ENCODE measurements around the gene KLHL29. TPM values are rescaled to one million over a fixed set of nuclear protein-coding genes. Genes with fewer than 3 reads are reported as not detected.

The KLHL29 gene
- total and polyA plus RNA-seq, 2 donors (not counting 3 experiments of a cell fraction or from before 2014, with no cell fraction given): 4.6 to 12.7 TPM

- no TSS peak for BruUV-seq (replicated peaks)
- dilution Hi-C loops (cut with MboI; ENCODE audit: extremely low pct_ligation_motif_present, low sequenced_read_pairs): no loop called here
- H2AFZ ChIP-seq (ENCODE audit: low read depth, low read length): no peak overlapping the region
- DNase-seq (ENCODE audit: low read depth, low spot score) (no peak), FAIRE-seq (no peak)
- H3K79me2 ChIP-seq (ENCODE audit: control insufficient read depth, insufficient read depth, low read length): no peaks in the 10 kb centered on the region
- no peaks in the 10 kb centered on the region for H3K9me1 ChIP-seq (replicated peaks; ENCODE audit: control insufficient read depth, extremely low read depth, insufficient read depth, low read length)
- no peak overlapping the region for H3K9ac ChIP-seq (replicated peaks; ENCODE audit: extremely low read depth, insufficient read depth, low read length)
- H3K9me3 ChIP-seq (replicated peaks; ENCODE audit: control insufficient read depth, insufficient read depth, low read length): no peaks in the 10 kb centered on the region
- POLR2A ChIA-PET: no interaction called here
- H3K27me3 ChIP-seq (ENCODE audit: control insufficient read depth in 2 of 2, insufficient read depth in 2 of 2, low read length in 2 of 2): no peaks in the 10 kb centered on the region
- no peaks in the 10 kb centered on the region for H3K4me1 ChIP-seq (ENCODE audit: control insufficient read depth, extremely low read depth, insufficient read depth, low read length)
- no peak for TF ChIP-seq MYC (IDR thresholded peaks at IDR 0.05; ENCODE audit: low read depth, low read length)
- TF ChIP-seq POLR2A (IDR thresholded peaks at IDR 0.05; ENCODE audit: low read depth, low read length): no peak
- no peak for TF ChIP-seq FOS (IDR thresholded peaks at IDR 0.05; ENCODE audit: borderline replicate concordance, insufficient read depth, low read length)
- no peak for TF ChIP-seq POLR2AphosphoS5 (IDR thresholded peaks at IDR 0.05; ENCODE audit: insufficient read depth, low read depth, low read length)
- no peak for TF ChIP-seq JUN (IDR thresholded peaks at IDR 0.05; ENCODE audit: borderline replicate concordance, insufficient read depth, insufficient read length, low read depth)
- TF ChIP-seq EZH2 (IDR thresholded peaks at IDR 0.05; ENCODE audit: borderline replicate concordance, low read depth, low read length, severe bottlenecking): no peak
- no peak for TF ChIP-seq MAX (IDR thresholded peaks at IDR 0.05; ENCODE audit: insufficient read depth, insufficient read length)
- no peak for TF ChIP-seq CTCF (IDR thresholded peaks at IDR 0.05; ENCODE audit: extremely low read depth in 1 of 2, insufficient read depth in 1 of 2, low read depth in 1 of 2, low read length in 2 of 2)
- no peak for TF ChIP-seq GATA2 (IDR thresholded peaks at IDR 0.05; ENCODE audit: insufficient read depth, insufficient read length, low read depth, low read length)
- CTCF ChIA-PET: no interaction called here
- no peak overlapping the region for H3K4me3 ChIP-seq (replicated peaks in 1 of 3; ENCODE audit: insufficient read depth in 1 of 3, low read depth in 1 of 3, low read length in 3 of 3)
- intact Hi-C loops (cut with micrococcal nuclease): no loop called here
- H3K27ac ChIP-seq (ENCODE audit: insufficient read depth, low read depth, low read length): no peak overlapping the region
- H4K20me1 ChIP-seq (replicated peaks; ENCODE audit: control insufficient read depth, extremely low read depth, insufficient read depth, low read length): no peaks in the 10 kb centered on the region
- H3K36me3 ChIP-seq (ENCODE audit: control insufficient read depth in 2 of 2, extremely low read depth in 1 of 2, insufficient read depth in 2 of 2, low read length in 2 of 2): no peaks in the 10 kb centered on the region
- no peak overlapping the region for H3K4me2 ChIP-seq (ENCODE audit: insufficient read depth, low read length)
Observed at GRCh38 chr2:23482188-23482587, 97.2 kb downstream of the KLHL29 start.

Measured in endothelial cell of umbilical vein (primary cell).